H1 (cell line): ENCODE results near the gene SNRK. TPM values are rescaled to one million over a fixed set of nuclear protein-coding genes. Genes with fewer than 3 reads are reported as not detected.

Experiments used
- CTCF ChIA-PET: fragments of 300-600 bp; sonication (Branson Sonifier 250); formaldehyde crosslinking; loops from one replicate; lab custom pipeline; 2021; ENCODE audit not compliant: partially characterized antibody; lab: Charles Lee
- POLR2A ChIA-PET: fragments of 300-600 bp; sonication (Branson Sonifier 250); formaldehyde crosslinking; loops from one replicate; lab custom pipeline; 2021; ENCODE audit warnings: inconsistent platforms; ENCODE audit not compliant: partially characterized antibody; lab: Charles Lee
- DNase-seq, 2 experiments: peaks; one replicate each; pipeline versions ENCODE4 v3.0.0 to v3.0.0-alpha.2; 2010 to 2022; ENCODE audit warnings: low spot score in 2 of 2, low read depth in 1 of 2, mixed read lengths in 1 of 2
- FAIRE-seq: peaks from 2 replicates; lab custom pipeline; 2011; peaks lifted over from hg19 to GRCh38; lab: Jason Lieb, UNC
- H2AFZ ChIP-seq: 2 replicates; pipeline ENCODE4 v1.8.1; 2012; ENCODE audit warnings: low read length, inconsistent platforms
- H2AK5ac ChIP-seq: 2 replicates; pipeline ENCODE4 v1.6.1; 2013; ENCODE audit warnings: low read depth, low read length
- H2BK120ac ChIP-seq: replicated peaks from 2 replicates; pipeline ENCODE3; 2013; ENCODE audit warnings: low read depth, low read length, inconsistent platforms
- H2BK12ac ChIP-seq: 2 replicates; pipeline ENCODE4 v1.6.1; 2013; ENCODE audit warnings: low read depth, low read length
- H2BK15ac ChIP-seq: 2 replicates; pipeline ENCODE4 v1.6.1; 2013; ENCODE audit warnings: low read length
- H2BK20ac ChIP-seq: 2 replicates; pipeline ENCODE4 v1.6.1; 2013; ENCODE audit warnings: low read length
- H2BK5ac ChIP-seq: 2 replicates; pipeline ENCODE4 v1.6.1; 2013; ENCODE audit warnings: low read depth, low read length
- H3K14ac ChIP-seq: 2 replicates; pipeline ENCODE4 v1.6.1; 2013; ENCODE audit warnings: inconsistent platforms; ENCODE audit not compliant: insufficient read length
- H3K18ac ChIP-seq: 2 replicates; pipeline ENCODE4 v1.6.1; 2013; ENCODE audit warnings: low read length; ENCODE audit errors: extremely low read depth
- H3K23ac ChIP-seq: 2 replicates; pipeline ENCODE4 v1.6.1; 2013; ENCODE audit warnings: inconsistent platforms; ENCODE audit not compliant: insufficient read length
- H3K23me2 ChIP-seq: 2 replicates; pipeline ENCODE4 v1.6.1; 2013; ENCODE audit warnings: low read depth, low read length
- H3K27ac ChIP-seq: 2 replicates; pipeline ENCODE4 v1.6.1; 2011; ENCODE audit warnings: low read depth, low read length, inconsistent platforms
- H3K27me3 ChIP-seq, 4 experiments: replicated peaks in 1 of 4; 1 replicate in 1 of 4; 2 replicates in 3 of 4; pipeline versions ENCODE4 v1.6.1 to v1.8.1; 2011 to 2013; ENCODE audit warnings: low read length in 3 of 4, mild to moderate bottlenecking in 3 of 4, inconsistent platforms in 2 of 4, mixed read lengths in 2 of 4, moderate library complexity in 1 of 4; ENCODE audit not compliant: control insufficient read depth in 3 of 4, insufficient read depth in 3 of 4; ENCODE audit errors: extremely low read depth in 1 of 4
- H3K36me3 ChIP-seq, 4 experiments: 2 replicates each; pipeline versions ENCODE4 v1.6.1 to v1.8.1; 2011 to 2013; ENCODE audit warnings: mild to moderate bottlenecking in 4 of 4, low read length in 3 of 4, moderate library complexity in 2 of 4, control low read depth in 1 of 4, inconsistent platforms in 1 of 4; ENCODE audit not compliant: insufficient read depth in 4 of 4, control insufficient read depth in 2 of 4
- H3K4ac ChIP-seq: replicated peaks from 2 replicates; pipeline ENCODE3; 2013; ENCODE audit warnings: low read length, low read depth, mixed read lengths, inconsistent platforms; ENCODE audit not compliant: insufficient read length
- H3K4me1 ChIP-seq, 4 experiments: replicated peaks in 1 of 4; 1 replicate in 1 of 4; 2 replicates in 3 of 4; pipeline versions ENCODE4 v1.6.1 to v1.8.1; 2011 to 2013; ENCODE audit warnings: low read length in 3 of 4, inconsistent platforms in 2 of 4, mixed read lengths in 1 of 4; ENCODE audit not compliant: insufficient read depth in 4 of 4, control insufficient read depth in 3 of 4
- H3K4me2 ChIP-seq, 2 experiments: 2 replicates each; pipeline versions ENCODE4 v1.6.1 to v1.8.1; 2011 to 2013; ENCODE audit warnings: low read depth in 2 of 2, low read length in 2 of 2, control low read depth in 1 of 2, inconsistent platforms in 1 of 2, mild to moderate bottlenecking in 1 of 2; ENCODE audit not compliant: insufficient read depth in 1 of 2
- H3K4me3 ChIP-seq, 4 experiments: fragments of 200-600, 300-600 bp in 1 of 4; sonication (generic), shearing (Covaris generic), sonication (Bioruptor Twin) in 1 of 4; 2 replicates each; pipeline versions ENCODE4 v1.5.1 to v1.8.1; 2011 to 2016; ENCODE audit warnings: low read length in 4 of 4, low read depth in 3 of 4, control low read depth in 2 of 4, inconsistent platforms in 2 of 4, mild to moderate bottlenecking in 2 of 4, mixed read lengths in 1 of 4, moderate library complexity in 1 of 4; ENCODE audit not compliant: insufficient read depth in 2 of 4; ENCODE audit errors: extremely low read depth in 1 of 4
- H3K56ac ChIP-seq: replicated peaks from 2 replicates; pipeline ENCODE3; 2013; ENCODE audit warnings: low read depth, mild to moderate bottlenecking, mixed read lengths, low read length, inconsistent platforms; ENCODE audit not compliant: insufficient read length
- H3K79me1 ChIP-seq: 2 replicates; pipeline ENCODE4 v1.6.1; 2013; ENCODE audit warnings: low read depth, low read length, control low read depth
- H3K79me2 ChIP-seq, 2 experiments: 2 replicates each; pipeline versions ENCODE4 v1.6.1 to v1.8.1; 2012 to 2013; ENCODE audit warnings: low read length in 2 of 2, mild to moderate bottlenecking in 2 of 2, inconsistent platforms in 1 of 2; ENCODE audit not compliant: insufficient read depth in 2 of 2, control insufficient read depth in 1 of 2
- H3K9ac ChIP-seq, 4 experiments: replicated peaks in 1 of 4; 1 replicate in 1 of 4; 2 replicates in 3 of 4; pipeline versions ENCODE4 v1.6.1 to v1.8.1; 2011 to 2013; ENCODE audit warnings: low read depth in 3 of 4, low read length in 3 of 4, control low read depth in 2 of 4, mild to moderate bottlenecking in 2 of 4, moderate library complexity in 2 of 4, inconsistent platforms in 1 of 4; ENCODE audit errors: extremely low read depth in 1 of 4
- H3K9me3 ChIP-seq, 2 experiments: 2 replicates each; pipeline versions ENCODE4 v1.6.1 to v1.8.1; 2012 to 2013; ENCODE audit warnings: mild to moderate bottlenecking in 2 of 2, moderate library complexity in 2 of 2, control low read depth in 1 of 2, inconsistent platforms in 1 of 2, low read depth in 1 of 2, low read length in 1 of 2, mixed read lengths in 1 of 2; ENCODE audit not compliant: insufficient read depth in 2 of 2
- H4K20me1 ChIP-seq, 2 experiments: replicated peaks in 1 of 2; 2 replicates each; pipeline versions ENCODE3 to v1.8.1; 2011 to 2013; ENCODE audit warnings: inconsistent platforms in 2 of 2, low read length in 2 of 2, mild to moderate bottlenecking in 1 of 2; ENCODE audit not compliant: insufficient read depth in 2 of 2, control insufficient read depth in 1 of 2
- H4K5ac ChIP-seq: 2 replicates; pipeline ENCODE4 v1.6.1; 2013; ENCODE audit warnings: low read length, low read depth, mixed read lengths, inconsistent platforms; ENCODE audit not compliant: insufficient read length
- H4K8ac ChIP-seq: 2 replicates; pipeline ENCODE4 v1.8.0; 2013; ENCODE audit warnings: mild to moderate bottlenecking, moderate library complexity, low read length, inconsistent platforms; ENCODE audit not compliant: insufficient read depth; ENCODE audit errors: extremely low read depth
- H4K91ac ChIP-seq: replicated peaks from 2 replicates; pipeline ENCODE3; 2013; ENCODE audit warnings: low read length, mixed read lengths, inconsistent platforms; ENCODE audit not compliant: insufficient read length
- GABPA ChIP-seq: IDR thresholded peaks from 2 replicates; pipeline ENCODE4 v1.6.1; 2011; ENCODE audit warnings: mild to moderate bottlenecking, low read length, moderate library complexity, borderline replicate concordance; ENCODE audit not compliant: insufficient read depth
- KDM4A ChIP-seq: IDR thresholded peaks from one replicate; pipeline ENCODE4 v1.7.1; 2012; ENCODE audit warnings: low read depth, mild to moderate bottlenecking, moderate library complexity, low read length, inconsistent platforms; ENCODE audit not compliant: severe bottlenecking
- KDM5A ChIP-seq: fragments of 200-600 bp; IDR thresholded peaks from 2 replicates; pipeline ENCODE4 v1.7.1; 2012; ENCODE audit warnings: mild to moderate bottlenecking, low read length, inconsistent platforms, mixed read lengths
- NANOG ChIP-seq: IDR thresholded peaks from 2 replicates; pipeline ENCODE4 v1.6.1; 2011; ENCODE audit warnings: low read length, low read depth, mild to moderate bottlenecking, inconsistent platforms; ENCODE audit not compliant: insufficient read depth, poor library complexity, severe bottlenecking
- NRF1 ChIP-seq: IDR thresholded peaks from 2 replicates; pipeline ENCODE4 v1.6.1; 2011; ENCODE audit warnings: mild to moderate bottlenecking, low read depth, low read length, improper control_type of control experiment
- YY1 ChIP-seq: IDR thresholded peaks from 2 replicates; pipeline ENCODE4 v1.6.1; 2011; ENCODE audit warnings: low read depth, mild to moderate bottlenecking, low read length
- polyA plus RNA-seq, 7 experiments: library from polyadenylated mRNA; depleted of rRNA in 3 of 7; stranded (reverse) in 5 of 7; unstranded in 2 of 7; fragments of >200 nt in 5 of 7; fragments of 200-250 nt in 2 of 7; gene quantifications; 1 replicate in 5 of 7; 2 replicates in 1 of 7; 4 replicates in 1 of 7; pipeline versions ENCODE4 v1.2.1 to v1.2.3, GENCODE V29; 2011 to 2013; ENCODE audit warnings: missing spikeins in 2 of 7, mixed read lengths in 2 of 7
- total RNA-seq: library from RNA; stranded (reverse); fragmentation: NEBNext Ultra II Directional; extraction: Animal tissue kit (Norgen Biotek cat#: 25700); gene quantifications from 2 replicates; pipeline ENCODE4 v1.2.1, GENCODE V29; 2021
- TF ChIP-seq, protein P1 (sequence below): IDR thresholded peaks from 2 replicates; pipeline ENCODE4 v1.6.1; 2012; ENCODE audit warnings: inconsistent platforms

SNRK gene
- total and polyA plus RNA-seq, 2 of the 8 experiments (the other 6 are each of a cell fraction or from before 2014, with no cell fraction given) = 4.4 to 11.7 TPM

DNA sequence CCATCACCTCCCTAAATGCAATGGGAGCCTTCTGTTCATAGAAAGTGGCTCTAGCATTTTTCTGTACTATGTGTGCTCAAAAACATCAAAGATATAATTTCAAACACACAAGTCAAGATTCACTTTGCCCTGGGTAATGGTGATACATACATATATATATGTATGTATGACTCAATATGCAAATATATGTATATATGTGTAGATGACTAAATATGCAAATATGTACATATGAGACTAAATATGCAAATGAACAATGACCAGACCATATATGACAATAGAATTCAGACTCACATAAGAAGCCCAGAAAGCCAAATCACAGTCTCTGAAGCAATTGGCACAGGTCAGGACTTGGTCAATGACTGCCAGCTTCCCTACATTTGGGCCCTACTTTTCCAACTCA, 36.9 kb upstream of the SNRK start:
- Histone ChIP-seq H3K27me3 (no peaks in the 10 kb centered on the region), H2BK12ac (no peak overlapping the region), H4K20me1 (no peaks in the 10 kb centered on the region), H2BK120ac (no peak overlapping the region), H3K36me3 (no peaks in the 10 kb centered on the region), H3K4me1 (peaks cover 1 to 10% (median 8%) of the 10 kb centered on the region in 4 experiments; a peak in 4 of 7 replicates), H3K18ac (no peak overlapping the region), H2AK5ac (no peak overlapping the region), H4K8ac (no peak overlapping the region), H3K23me2 (no peaks in the 10 kb centered on the region; the same call in 1 of the 2 replicates), H3K4ac (no peak overlapping the region), H3K14ac (no peak overlapping the region), H4K91ac (no peak overlapping the region), H3K56ac (no peak overlapping the region), H3K4me2 (no peak overlapping the region), H3K79me1 (no peaks in the 10 kb centered on the region), H2BK20ac (no peak overlapping the region), H2BK15ac (no peak overlapping the region), H3K79me2 (no peaks in the 10 kb centered on the region), H2BK5ac (no peak overlapping the region), H2AFZ (no peak overlapping the region), H3K4me3 (no peak overlapping the region), H3K9ac (no peak overlapping the region), H3K9me3 (no peaks in the 10 kb centered on the region; a peak in 1 of 4 replicates), H4K5ac (no peak overlapping the region), H3K23ac (no peak overlapping the region), H3K27ac (no peak overlapping the region)
- CTCF ChIA-PET = interaction anchor here (1.3 kb wide), 1 partner anchor 18 kb away, joined by 3 read pairs; no protein-coding TSS in a partner anchor
- DNase-seq = no peak
- FAIRE-seq = no peak
- POLR2A ChIA-PET = no interaction called here
- TF ChIP-seq NRF1 = no peak
- TF ChIP-seq, protein P1, sequence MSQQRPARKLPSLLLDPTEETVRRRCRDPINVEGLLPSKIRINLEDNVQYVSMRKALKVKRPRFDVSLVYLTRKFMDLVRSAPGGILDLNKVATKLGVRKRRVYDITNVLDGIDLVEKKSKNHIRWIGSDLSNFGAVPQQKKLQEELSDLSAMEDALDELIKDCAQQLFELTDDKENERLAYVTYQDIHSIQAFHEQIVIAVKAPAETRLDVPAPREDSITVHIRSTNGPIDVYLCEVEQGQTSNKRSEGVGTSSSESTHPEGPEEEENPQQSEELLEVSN = no peak
- TF ChIP-seq NANOG = no peak
- no peak for TF ChIP-seq GABPA
- TF ChIP-seq KDM4A = no peak
- no peak for TF ChIP-seq YY1
- no peak for TF ChIP-seq KDM5A
